KMS-11 (cell line): ENCODE measurements around the gene ANO8.

Experiments
- H2AFZ ChIP-seq: fragments of 200-600 bp; sonication (generic); 2 replicates; pipeline ENCODE4 v1.6.1; 2016; ENCODE audit warnings: antibody characterized with exemption, mixed run types, low read depth
- H3K27ac ChIP-seq: fragments of 200-600 bp; sonication (generic); 2 replicates; pipeline ENCODE4 v1.6.1; 2016; ENCODE audit warnings: mild to moderate bottlenecking, mixed run types
- H3K27me3 ChIP-seq: fragments of 200-600 bp; sonication (generic); 2 replicates; pipeline ENCODE4 v1.6.1; 2017; ENCODE audit warnings: mild to moderate bottlenecking, low read depth, mixed run types, moderate library complexity; ENCODE audit not compliant: insufficient read depth
- H3K36me3 ChIP-seq: fragments of 200-600 bp; sonication (generic); 2 replicates; pipeline ENCODE4 v1.6.1; 2017; ENCODE audit warnings: mild to moderate bottlenecking, mixed run types; ENCODE audit not compliant: insufficient read depth
- H3K4me1 ChIP-seq: fragments of 200-600 bp; sonication (generic); 2 replicates; pipeline ENCODE4 v1.6.1; 2016; ENCODE audit warnings: mild to moderate bottlenecking, low read depth, mixed run types; ENCODE audit not compliant: poor library complexity, severe bottlenecking
- H3K4me2 ChIP-seq: fragments of 200-600 bp; sonication (generic); 2 replicates; pipeline ENCODE4 v1.7.0; 2016; ENCODE audit warnings: mild to moderate bottlenecking, mixed run types
- H3K4me3 ChIP-seq: fragments of 200-600 bp; sonication (generic); IDR thresholded peaks from 2 replicates; pipeline ENCODE4 v1.6.1; 2017; ENCODE audit warnings: low read depth, low read length, mixed read lengths; ENCODE audit not compliant: insufficient read depth
- H3K79me2 ChIP-seq: fragments of 200-600 bp; sonication (generic); 2 replicates; pipeline ENCODE4 v1.6.1; 2016; ENCODE audit warnings: low read depth, mixed run types; ENCODE audit not compliant: insufficient read depth
- H3K9ac ChIP-seq: fragments of 200-600 bp; sonication (generic); 2 replicates; pipeline ENCODE4 v1.6.1; 2016; ENCODE audit warnings: mild to moderate bottlenecking, mixed run types
- H4K20me1 ChIP-seq: fragments of 200-600 bp; sonication (generic); 2 replicates; pipeline ENCODE4 v1.6.1; 2016; ENCODE audit warnings: mild to moderate bottlenecking, mixed run types; ENCODE audit not compliant: insufficient read depth
- CTCF ChIP-seq: fragments of 200-600 bp; sonication (generic); conservative IDR thresholded peaks from 2 replicates; pipeline ENCODE4 v1.6.1; 2017; ENCODE audit warnings: low read depth, mild to moderate bottlenecking, antibody characterized with exemption, low read length, moderate library complexity, mixed read lengths

The ANO8 gene

GRCh38 chr19:17318966-17319365, 15.7 kb downstream of the ANO8 start:
- H3K27ac ChIP-seq: no peak overlapping the region
- no peaks in the 10 kb centered on the region for H3K27me3 ChIP-seq
- no peak overlapping the region for H2AFZ ChIP-seq
- H3K4me1 ChIP-seq: no peaks in the 10 kb centered on the region
- no peak overlapping the region for H3K4me2 ChIP-seq
- no peak for TF ChIP-seq CTCF
- no peak overlapping the region for H3K4me3 ChIP-seq
- no peak overlapping the region for H3K9ac ChIP-seq
- no peaks in the 10 kb centered on the region for H3K36me3 ChIP-seq
- H3K79me2 ChIP-seq: no peaks in the 10 kb centered on the region
- H4K20me1 ChIP-seq: no peaks in the 10 kb centered on the region

DNA sequence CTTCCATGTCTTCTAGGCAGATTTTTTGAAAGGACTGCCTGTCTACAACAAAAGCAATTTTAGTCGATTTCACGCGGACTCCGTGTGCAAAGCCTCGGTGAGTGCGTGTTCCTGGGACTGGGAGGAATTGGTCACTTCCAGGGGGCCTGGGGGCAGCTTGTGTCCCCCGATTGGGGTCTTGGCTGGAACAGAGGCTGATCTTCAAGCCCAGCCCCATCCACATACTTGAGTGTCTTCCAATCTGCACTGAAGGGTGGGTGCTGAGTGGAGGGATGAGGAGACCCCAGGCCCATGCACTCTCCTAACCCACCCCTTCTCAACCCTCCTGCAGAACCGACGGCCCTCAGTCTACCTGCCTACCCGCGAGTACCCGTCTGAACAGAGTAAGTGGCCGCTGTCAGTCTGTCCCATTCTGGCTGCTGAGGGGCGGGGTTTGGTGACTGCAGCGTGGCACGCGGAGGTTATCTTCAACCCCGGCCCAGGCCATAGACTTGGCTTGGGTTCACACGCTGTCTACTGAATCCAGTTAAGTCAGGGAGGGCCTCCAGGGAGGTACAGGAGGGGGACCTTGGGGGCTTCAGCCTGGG, 20.6 kb downstream of the ANO8 start:
- Histone ChIP-seq H3K27ac (no peak overlapping the region), H3K36me3 (no peaks in the 10 kb centered on the region), H3K4me1 (peaks cover 12% of the 10 kb centered on the region)

GRCh38 chr19:17312189-17313113, 22.2 kb downstream of the ANO8 start:
- H3K79me2 ChIP-seq: peaks cover 26% of the 10 kb centered on the region
- no peak overlapping the region for H3K9ac ChIP-seq
- H3K27ac ChIP-seq: no peak overlapping the region
- no peaks in the 10 kb centered on the region for H4K20me1 ChIP-seq
- no peak overlapping the region for H3K4me3 ChIP-seq
- no peak for TF ChIP-seq CTCF
- no peaks in the 10 kb centered on the region for H3K36me3 ChIP-seq
- H3K4me2 ChIP-seq: no peak overlapping the region
- H3K27me3 ChIP-seq: no peaks in the 10 kb centered on the region
- no peak overlapping the region for H2AFZ ChIP-seq
- peaks cover 12% of the 10 kb centered on the region for H3K4me1 ChIP-seq

More for the DNA sequence above, 20.6 kb downstream of the ANO8 start:
- no peak overlapping the region for H3K4me2 ChIP-seq
- TF ChIP-seq CTCF: no peak
- H3K79me2 ChIP-seq: peaks cover 19% of the 10 kb centered on the region
- no peaks in the 10 kb centered on the region for H4K20me1 ChIP-seq
- no peaks in the 10 kb centered on the region for H3K27me3 ChIP-seq
- H3K4me3 ChIP-seq: no peak overlapping the region
- H2AFZ ChIP-seq: no peak overlapping the region
- no peak overlapping the region for H3K9ac ChIP-seq

GRCh38 chr19:17311455-17312188, 23.0 kb downstream of the ANO8 start:
- no peaks in the 10 kb centered on the region for H4K20me1 ChIP-seq
- H3K4me1 ChIP-seq: peaks cover 19% of the 10 kb centered on the region
- TF ChIP-seq CTCF: no peak
- no peak overlapping the region for H3K9ac ChIP-seq
- H2AFZ ChIP-seq: no peak overlapping the region
- H3K4me2 ChIP-seq: no peak overlapping the region
- no peak overlapping the region for H3K4me3 ChIP-seq
- no peak overlapping the region for H3K27ac ChIP-seq
- H3K36me3 ChIP-seq: no peaks in the 10 kb centered on the region
- peaks cover 34% of the 10 kb centered on the region for H3K79me2 ChIP-seq
- no peaks in the 10 kb centered on the region for H3K27me3 ChIP-seq
